Measurements from ENCODE around the gene ECI1. TPM values are rescaled to one million over a fixed set of nuclear protein-coding genes. Genes with fewer than 3 reads are reported as not detected.

The ECI1 gene
- total RNA-seq, 1 experiment from 2014 or later: 157 TPM

GRCh38 chr16:2286550-2286949 is 35.2 kb upstream of the ECI1 start:
- H3K4me3 Mint-ChIP-seq (ENCODE audit: unreplicated experiment): no peak overlapping the region
- no peaks in the 10 kb centered on the region for H3K9me3 ChIP-seq
- no peak for TF ChIP-seq CTCF (IDR thresholded peaks at IDR 0.05; ENCODE audit: insufficient read depth in 1 of 2, low read depth in 1 of 2, low read length in 1 of 2, severe bottlenecking in 1 of 2, unreplicated experiment in 1 of 2)
- no peak overlapping the region for H3K27ac Mint-ChIP-seq (ENCODE audit: unreplicated experiment)
- no TSS peak for BruUV-seq (replicated peaks)
- H3K4me3 ChIP-seq (ENCODE audit: low read depth, low read length): no peak overlapping the region
- intact Hi-C loops (cut with micrococcal nuclease; ENCODE audit: unreplicated experiment): no loop called here
- H3K36me3 Mint-ChIP-seq (ENCODE audit: insufficient read depth, unreplicated experiment): no peaks in the 10 kb centered on the region
- no peaks in the 10 kb centered on the region for H3K36me3 ChIP-seq (ENCODE audit: control insufficient read depth, insufficient read depth, low read length)
- no peaks in the 10 kb centered on the region for H3K27me3 ChIP-seq (replicated peaks; ENCODE audit: control insufficient read depth, insufficient read depth, low read length)
- no peak for DNase-seq
- POLR2A ChIA-PET: no interaction called here
- no peaks in the 10 kb centered on the region for H3K27me3 Mint-ChIP-seq (ENCODE audit: insufficient read depth, unreplicated experiment)
- H3K4me1 ChIP-seq: no peaks in the 10 kb centered on the region
- CTCF ChIA-PET: no interaction called here
- no peaks in the 10 kb centered on the region for H3K4me1 Mint-ChIP-seq (ENCODE audit: low read depth, unreplicated experiment)
- no peaks in the 10 kb centered on the region for H3K9me3 Mint-ChIP-seq (ENCODE audit: unreplicated experiment)

- no peaks in the 10 kb centered on the region for H3K9me3 Mint-ChIP-seq (ENCODE audit: unreplicated experiment)
- no TSS peak for BruUV-seq (replicated peaks)
- no peaks in the 10 kb centered on the region for H3K4me1 Mint-ChIP-seq (ENCODE audit: low read depth, unreplicated experiment)
- peaks cover 3% of the 10 kb centered on the region for H3K36me3 Mint-ChIP-seq (ENCODE audit: insufficient read depth, unreplicated experiment)
- Histone ChIP-seq H3K27me3 (replicated peaks; ENCODE audit: control insufficient read depth, insufficient read depth, low read length) (no peaks in the 10 kb centered on the region), H3K4me1 (no peaks in the 10 kb centered on the region), H3K9me3 (no peaks in the 10 kb centered on the region), H3K36me3 (ENCODE audit: control insufficient read depth, insufficient read depth, low read length) (no peaks in the 10 kb centered on the region), H3K4me3 (ENCODE audit: low read depth, low read length) (no peak overlapping the region)
- H3K27ac Mint-ChIP-seq (ENCODE audit: unreplicated experiment): no peak overlapping the region
- H3K4me3 Mint-ChIP-seq (ENCODE audit: unreplicated experiment): no peak overlapping the region
- POLR2A ChIA-PET: no interaction called here
- no peak for DNase-seq
- CTCF ChIA-PET: no interaction called here
- intact Hi-C loops (cut with micrococcal nuclease; ENCODE audit: unreplicated experiment): no loop called here
- peaks cover under 1% of the 10 kb centered on the region for H3K27me3 Mint-ChIP-seq (ENCODE audit: insufficient read depth, unreplicated experiment)
- no peak for TF ChIP-seq CTCF (IDR thresholded peaks at IDR 0.05; ENCODE audit: insufficient read depth in 1 of 2, low read depth in 1 of 2, low read length in 1 of 2, severe bottlenecking in 1 of 2, unreplicated experiment in 1 of 2)
Measured at GRCh38 chr16:2285731-2286191, 34.4 kb upstream of the ECI1 start.

GRCh38 chr16:2284797-2285576 is 33.6 kb upstream of the ECI1 start:
- H3K36me3 Mint-ChIP-seq (ENCODE audit: insufficient read depth, unreplicated experiment): peaks cover 6% of the 10 kb centered on the region
- ChIA-PET POLR2A (no interaction called here), CTCF (no interaction called here)
- Histone ChIP-seq H3K36me3 (ENCODE audit: control insufficient read depth, insufficient read depth, low read length) (no peaks in the 10 kb centered on the region), H3K4me3 (ENCODE audit: low read depth, low read length) (no peak overlapping the region), H3K4me1 (no peaks in the 10 kb centered on the region), H3K27me3 (replicated peaks; ENCODE audit: control insufficient read depth, insufficient read depth, low read length) (no peaks in the 10 kb centered on the region), H3K9me3 (no peaks in the 10 kb centered on the region)
- H3K27ac Mint-ChIP-seq (ENCODE audit: unreplicated experiment): no peak overlapping the region
- no peak for TF ChIP-seq CTCF (IDR thresholded peaks at IDR 0.05; ENCODE audit: insufficient read depth in 1 of 2, low read depth in 1 of 2, low read length in 1 of 2, severe bottlenecking in 1 of 2, unreplicated experiment in 1 of 2)
- peaks cover 3% of the 10 kb centered on the region for H3K27me3 Mint-ChIP-seq (ENCODE audit: insufficient read depth, unreplicated experiment)
- no peaks in the 10 kb centered on the region for H3K4me1 Mint-ChIP-seq (ENCODE audit: low read depth, unreplicated experiment)
- intact Hi-C loops (cut with micrococcal nuclease; ENCODE audit: unreplicated experiment): no loop called here
- BruUV-seq (replicated peaks): no TSS peak
- no peak overlapping the region for H3K4me3 Mint-ChIP-seq (ENCODE audit: unreplicated experiment)
- no peak for DNase-seq
- H3K9me3 Mint-ChIP-seq (ENCODE audit: unreplicated experiment): no peaks in the 10 kb centered on the region
